HG03280 (cell line): ENCODE results near the gene MSI2.

ENCODE experiments used
- ATAC-seq: cut with Tn5 transposase; IDR thresholded peaks from one replicate; pipeline ENCODE4 v1.9.1; 2021; ENCODE audit warnings: mild to moderate bottlenecking, moderate library complexity; ENCODE audit not compliant: unreplicated experiment

Gene MSI2

DNA sequence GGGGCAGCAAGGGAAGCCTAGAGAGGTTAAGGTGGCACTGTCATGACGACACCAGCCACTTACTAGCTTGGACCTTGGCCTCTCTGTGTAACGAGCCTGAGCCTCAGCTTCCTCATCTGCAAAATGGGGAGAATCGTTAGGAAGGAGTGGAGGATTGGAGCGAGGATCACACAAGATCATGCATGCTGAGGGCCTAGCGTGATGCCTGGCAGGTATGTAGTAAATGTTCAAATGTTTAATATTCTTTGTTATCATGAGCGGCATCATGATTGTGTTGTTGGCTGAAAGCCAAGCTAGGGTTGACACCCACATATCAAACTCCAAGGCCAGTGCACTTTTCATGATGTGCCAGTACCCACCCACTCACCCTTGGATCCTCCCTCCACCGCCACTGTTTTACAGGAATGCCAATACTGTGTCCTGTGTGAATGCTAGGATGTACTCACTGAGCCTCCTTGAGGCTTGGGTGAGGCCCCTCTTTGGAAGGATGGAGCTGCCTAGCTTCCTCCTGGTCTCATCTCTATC lies 192.5 kb downstream of the MSI2 start:
- no peak for ATAC-seq

GRCh38 chr17:57451191-57451590 lies 194.9 kb downstream of the MSI2 start:
- ATAC-seq: no peak

GRCh38 chr17:57451643-57452042 lies 195.3 kb downstream of the MSI2 start:
- no peak for ATAC-seq

DNA sequence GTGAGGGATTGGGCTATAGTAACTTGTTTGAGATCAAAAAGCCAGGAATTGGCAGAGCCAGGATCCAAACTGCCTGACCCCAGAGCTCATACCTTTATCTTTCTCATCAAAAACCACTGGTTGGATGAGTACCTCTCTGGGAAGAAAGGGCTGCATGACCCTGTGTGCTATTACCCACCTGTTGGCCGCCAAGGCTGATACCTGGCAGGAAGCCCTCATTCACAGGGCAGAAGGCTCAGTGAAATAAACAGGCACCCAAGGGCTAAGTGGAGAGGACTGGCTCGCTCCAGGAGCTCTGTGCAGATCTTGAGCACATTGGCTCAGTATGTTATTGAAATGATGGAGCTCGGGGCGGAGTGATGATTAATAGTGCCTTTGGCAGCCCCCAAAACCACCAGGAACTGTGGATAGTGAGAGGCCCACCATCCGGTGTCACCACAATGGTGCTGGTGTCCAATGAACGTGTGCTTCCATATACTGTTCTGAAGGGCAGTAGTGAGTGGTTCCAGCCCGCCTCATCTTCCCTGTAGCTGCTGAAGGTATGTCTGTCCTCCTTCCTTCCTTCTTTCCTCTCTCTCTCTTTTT lies 197.6 kb downstream of the MSI2 start:
- no peak for ATAC-seq

DNA sequence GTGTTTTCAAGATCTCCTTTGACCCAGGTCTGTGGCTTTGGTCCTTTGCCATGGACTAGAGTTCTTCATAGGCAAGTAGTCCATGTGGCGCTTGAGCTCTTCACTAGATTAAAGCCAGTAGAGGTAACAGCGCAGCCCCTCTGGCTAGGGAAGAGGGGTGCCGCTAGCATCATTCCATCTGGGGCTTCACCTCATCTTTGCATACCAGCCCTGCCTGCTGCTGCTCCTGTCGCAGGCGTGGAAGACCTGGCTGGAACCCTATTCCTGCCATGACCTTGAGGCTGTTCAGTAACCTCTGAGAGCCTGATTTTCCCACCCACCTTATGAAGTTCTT lies 198.4 kb downstream of the MSI2 start:
- no peak for ATAC-seq

DNA sequence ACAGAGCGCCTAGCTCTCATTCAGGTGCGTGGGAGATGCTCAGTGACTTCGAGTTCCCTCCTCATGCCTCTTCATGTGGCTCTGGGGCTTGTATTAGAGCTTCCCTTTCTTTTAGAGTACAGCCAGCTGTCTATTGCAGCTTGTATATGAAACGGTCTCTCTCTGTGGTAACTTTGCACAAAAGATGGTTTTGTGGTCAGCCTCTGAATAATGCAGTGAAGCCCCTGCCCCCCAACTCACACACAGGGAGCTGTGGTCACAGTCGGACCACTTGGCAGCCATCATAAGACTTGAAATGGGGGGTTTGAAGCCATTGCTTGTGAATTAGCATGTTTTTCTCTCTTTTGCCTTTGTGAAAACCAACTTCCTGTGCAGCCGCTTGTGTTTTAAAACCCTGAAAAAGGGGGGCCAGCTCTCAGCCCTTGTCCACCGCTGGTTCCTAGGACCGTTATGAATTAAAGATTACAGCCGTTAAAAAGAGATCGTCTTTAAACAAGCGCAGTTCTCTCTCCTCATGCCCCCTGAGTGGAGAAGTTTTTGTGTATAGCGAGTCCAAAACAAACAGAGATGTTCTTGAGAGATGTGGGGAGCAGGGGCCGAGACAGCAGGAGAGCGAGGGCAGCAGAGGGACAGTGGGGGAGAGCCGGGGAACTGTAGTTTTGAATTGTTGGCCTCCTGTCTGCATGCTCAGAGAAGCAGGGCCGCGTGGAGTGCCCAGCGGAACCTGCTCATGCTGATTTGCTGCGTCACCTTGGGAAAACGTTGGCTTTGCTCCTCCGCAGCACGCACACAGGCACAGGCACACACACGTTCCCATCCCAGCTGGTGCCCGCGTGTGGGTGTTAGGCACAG lies 199.0 kb downstream of the MSI2 start:
- ATAC-seq: peak; percentile 61

DNA sequence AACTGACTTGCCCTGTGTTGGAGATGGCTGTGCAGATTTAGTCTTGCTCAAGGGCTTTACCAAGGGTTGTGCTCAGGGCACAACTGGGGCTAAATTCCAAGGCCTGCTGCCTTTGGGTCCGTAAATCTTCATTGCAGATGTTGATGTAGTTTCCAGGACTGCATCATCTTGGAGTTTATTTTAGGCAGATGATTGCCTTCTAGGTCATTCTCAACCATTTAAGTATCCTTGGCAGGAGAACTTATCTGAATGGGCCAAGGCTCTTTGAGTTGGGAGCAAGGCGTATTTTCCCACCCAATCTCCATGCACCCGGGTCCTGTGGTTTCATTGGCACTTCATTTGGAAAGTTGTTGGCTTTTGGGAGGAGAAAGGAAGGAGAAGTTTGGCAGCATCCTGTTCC lies 200.3 kb downstream of the MSI2 start:
- ATAC-seq: no peak

DNA sequence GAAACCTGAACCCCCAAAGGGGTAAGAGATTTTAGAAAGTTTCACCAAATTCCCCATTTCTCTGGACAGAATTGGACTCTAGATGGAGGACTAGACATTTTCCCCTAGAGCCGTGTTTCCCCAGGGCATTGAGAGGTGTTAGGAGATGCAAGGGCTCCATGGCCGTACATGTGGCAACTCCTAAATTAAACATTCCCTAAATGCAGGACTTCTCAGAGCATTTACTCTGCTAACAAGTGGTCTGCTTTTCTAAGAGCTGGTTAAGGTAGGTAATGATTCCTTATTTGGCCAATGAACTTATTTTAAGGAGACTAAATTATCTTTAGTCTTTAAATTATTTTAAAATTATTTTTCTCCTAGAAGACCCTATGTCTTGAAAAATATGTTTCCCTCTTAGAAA lies 200.9 kb downstream of the MSI2 start:
- ATAC-seq: no peak

GRCh38 chr17:57458718-57459285 lies 202.5 kb downstream of the MSI2 start:
- no peak for ATAC-seq

DNA sequence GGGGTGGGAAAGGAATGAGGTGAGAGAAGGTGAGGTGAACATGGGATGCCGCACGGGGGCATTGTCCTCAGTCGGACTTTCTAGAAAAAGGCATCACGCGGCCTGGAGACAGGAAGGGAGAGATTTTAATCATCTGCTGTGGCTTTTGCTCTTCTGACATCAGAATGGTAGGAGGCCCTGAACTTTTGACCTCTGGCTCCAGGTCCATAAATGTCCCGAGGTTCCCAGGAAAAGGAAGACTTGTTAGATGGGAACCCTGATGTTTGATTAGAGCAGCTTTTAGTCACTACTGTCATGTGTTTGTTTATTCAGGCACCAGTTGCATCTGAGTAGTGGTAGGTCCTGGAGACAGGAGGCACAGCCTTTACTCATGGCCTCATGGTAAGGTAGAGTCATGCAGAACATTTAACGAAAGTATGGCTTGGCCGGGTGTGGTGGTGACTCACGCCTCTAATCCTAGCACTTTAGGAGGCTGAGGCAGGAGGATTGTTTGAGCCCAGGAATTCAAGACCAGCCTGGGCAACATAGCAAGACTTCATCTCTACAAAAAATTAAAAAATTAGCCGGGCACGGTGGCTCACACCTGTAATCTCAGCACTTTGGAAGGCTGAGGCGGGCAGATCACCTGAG lies 203.1 kb downstream of the MSI2 start:
- ATAC-seq: no peak

DNA sequence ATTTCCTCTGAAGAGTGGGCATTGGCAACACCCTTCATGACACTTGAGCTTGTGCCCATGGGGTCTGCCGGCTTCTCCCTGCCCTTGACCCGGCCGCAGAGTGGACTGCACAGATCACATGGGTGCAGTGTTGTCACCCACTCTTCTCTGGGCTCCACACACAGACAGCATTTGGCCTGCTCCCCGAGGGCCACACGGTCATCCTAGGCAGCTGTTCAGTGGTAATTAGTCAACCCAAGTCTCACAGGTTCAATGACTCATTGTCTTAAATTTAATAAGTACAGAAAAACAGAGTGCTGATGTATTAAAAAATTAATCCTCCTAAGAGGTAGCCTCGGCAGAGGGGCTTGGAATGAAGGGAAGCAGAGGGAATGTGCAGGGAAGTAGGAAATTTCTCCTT lies 204.8 kb downstream of the MSI2 start:
- ATAC-seq: no peak

DNA sequence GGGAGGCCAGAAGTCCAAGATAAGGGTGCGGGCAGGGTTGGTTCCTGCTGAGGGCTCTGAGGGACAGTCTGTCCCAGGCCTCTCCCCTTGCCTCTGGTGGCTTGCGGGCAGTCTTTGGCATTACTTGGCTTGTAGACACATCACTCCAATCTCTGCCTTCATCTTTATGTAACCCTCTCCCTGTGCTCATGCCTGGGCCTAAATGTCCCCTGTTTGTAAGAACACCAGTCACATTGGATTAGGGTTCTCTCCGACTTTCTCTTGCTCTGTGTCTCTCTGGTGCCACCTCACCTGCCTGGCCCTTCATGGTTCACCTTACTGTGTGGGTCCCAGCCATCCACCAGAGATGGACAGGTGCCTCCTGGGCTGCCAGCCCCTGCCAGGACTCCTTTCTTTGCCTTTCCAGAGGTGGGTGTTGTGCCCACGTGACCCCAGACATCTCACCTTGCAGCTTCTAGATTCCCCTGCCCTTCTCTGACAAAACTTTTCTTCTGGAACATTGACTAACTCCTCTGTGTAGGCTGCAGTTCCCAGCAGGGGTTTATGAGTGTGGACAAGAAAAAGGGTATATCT lies 205.8 kb downstream of the MSI2 start:
- no peak for ATAC-seq

DNA sequence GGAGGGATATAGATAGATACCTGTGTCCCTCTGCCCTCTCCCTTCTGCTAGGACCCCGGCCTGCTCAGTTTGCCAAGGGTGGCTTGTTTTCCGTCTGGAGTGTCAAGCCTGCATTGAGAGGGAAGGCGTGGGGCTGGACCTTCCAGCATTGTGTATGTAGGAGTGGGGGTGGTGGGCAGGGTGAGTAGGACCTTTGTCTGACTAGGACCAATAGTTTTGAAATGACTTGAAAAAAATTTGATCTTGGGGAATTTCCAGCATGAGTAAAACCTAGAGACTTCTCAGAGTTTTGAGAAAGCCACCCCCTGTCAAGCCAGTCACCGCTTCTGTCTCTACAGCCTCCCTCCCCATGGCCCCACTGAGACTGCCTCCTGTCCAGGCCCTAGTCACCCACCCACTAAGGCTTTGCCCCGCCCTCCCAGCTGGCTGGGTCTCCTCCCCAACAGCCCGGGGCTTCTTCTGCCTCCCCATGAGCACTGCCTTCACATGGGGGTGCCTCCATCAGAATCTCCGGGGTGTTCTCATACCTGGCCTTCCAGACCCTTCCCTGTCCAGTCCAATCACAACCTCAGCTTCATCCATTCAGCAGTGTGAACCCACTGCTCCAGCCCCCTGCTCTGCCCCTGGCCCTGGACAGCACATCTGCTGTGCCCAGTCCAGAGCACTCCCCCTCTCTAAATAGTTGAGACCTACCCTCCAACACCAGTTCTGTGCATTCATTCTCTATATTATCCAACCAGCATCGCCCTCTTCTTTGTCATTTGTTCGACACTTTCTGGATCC lies 207.0 kb downstream of the MSI2 start:
- ATAC-seq: peak; percentile 90

DNA sequence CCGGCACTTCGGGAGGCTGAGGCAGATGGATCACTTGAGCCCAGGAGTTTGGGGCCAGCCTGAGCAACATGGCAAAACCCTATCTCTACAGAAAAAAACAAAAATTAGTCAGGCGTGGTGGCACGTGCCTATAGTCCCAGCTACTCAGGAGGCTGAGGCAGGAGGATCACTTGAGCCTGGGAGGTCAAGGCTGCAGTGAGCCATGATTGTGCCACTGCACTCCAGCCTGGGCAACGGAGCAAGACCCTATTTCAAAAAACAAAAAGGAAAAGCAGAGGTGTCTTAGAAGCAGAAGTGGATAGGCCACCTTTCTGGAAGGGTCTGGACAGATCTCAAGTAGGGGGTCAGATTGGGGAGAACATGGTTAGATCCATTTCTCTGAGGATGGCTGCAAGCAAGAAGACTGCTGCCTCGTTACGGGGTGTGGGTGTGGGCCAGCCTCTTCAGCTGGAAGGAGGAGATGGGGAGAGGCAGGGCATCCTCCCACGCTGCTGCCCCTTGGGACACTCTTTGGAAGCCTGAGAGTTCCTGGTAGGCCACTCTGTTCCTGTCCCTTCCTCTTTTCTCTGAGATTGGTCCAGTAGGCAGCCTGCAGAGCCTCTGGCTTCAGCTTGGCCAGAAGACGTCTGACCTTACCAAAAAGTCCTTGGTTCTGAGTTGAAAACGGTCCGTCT lies 208.0 kb downstream of the MSI2 start:
- ATAC-seq: no peak

- ATAC-seq: no peak
These were observed 209.3 kb downstream of the MSI2 start for GRCh38 chr17:57465610-57466009.

- ATAC-seq: no peak
These were observed 209.7 kb downstream of the MSI2 start for GRCh38 chr17:57466017-57466471.

DNA sequence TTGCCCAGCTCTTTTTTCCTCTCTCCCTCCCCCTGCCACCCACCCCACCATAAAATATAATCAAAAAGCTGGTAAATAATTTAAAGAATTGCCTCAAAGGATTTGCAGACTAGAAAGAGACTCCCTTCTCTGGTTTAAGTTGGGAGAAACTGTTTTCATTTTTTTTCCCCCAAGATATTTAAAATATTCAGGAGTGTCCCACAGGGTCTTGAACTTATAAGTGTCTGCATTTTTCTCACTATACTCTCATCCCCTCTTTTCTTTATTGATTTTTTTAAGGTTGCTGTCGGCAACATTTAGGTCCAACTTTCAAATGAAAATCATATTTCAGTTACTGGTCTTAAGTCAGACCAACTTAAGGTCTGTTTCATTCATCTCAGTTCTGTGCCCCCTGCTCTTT lies 210.2 kb downstream of the MSI2 start:
- ATAC-seq: no peak

GRCh38 chr17:57467226-57467625 lies 210.9 kb downstream of the MSI2 start:
- ATAC-seq: no peak

- no peak for ATAC-seq
These were observed 211.5 kb downstream of the MSI2 start for GRCh38 chr17:57467801-57468200.
